ENCODE data around the gene PLA2G5.

PLA2G5 gene

GRCh38 chr1:20068722-20069121 is 1.3 kb upstream of the PLA2G5 start:
- DNase-seq (ENCODE audit: low spot score): no peak

GRCh38 chr1:20070357-20070756 is 363 bp downstream of the PLA2G5 start:
- DNase-seq (ENCODE audit: low spot score): no peak

GRCh38 chr1:20071416-20071815 is 1.4 kb downstream of the PLA2G5 start:
- no peak for DNase-seq (ENCODE audit: low spot score)

DNA sequence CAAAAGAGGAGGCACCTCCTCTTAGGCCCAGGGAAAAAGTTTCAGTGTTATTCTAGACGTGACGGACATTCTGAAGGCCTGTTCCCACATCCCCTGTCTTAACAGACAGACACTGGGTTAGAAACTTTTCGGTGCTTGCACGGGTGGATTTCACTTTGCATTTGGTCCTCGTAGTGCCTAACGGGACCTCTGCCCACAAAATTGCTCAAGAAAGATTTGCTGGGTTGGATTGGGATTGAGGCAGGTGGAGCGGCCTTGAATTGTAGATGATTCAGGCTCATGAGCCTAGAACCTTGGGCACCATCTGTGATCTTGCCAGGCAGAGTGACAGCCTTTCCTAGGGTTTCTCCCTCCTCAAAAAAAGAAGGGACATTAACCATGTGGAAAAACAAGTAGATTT is 2.8 kb downstream of the PLA2G5 start:
- DNase-seq (ENCODE audit: low spot score): no peak

- no peak for DNase-seq (ENCODE audit: low spot score)
Observed at GRCh38 chr1:20073256-20073655, 3.3 kb downstream of the PLA2G5 start.

GRCh38 chr1:20074055-20074724 is 4.2 kb downstream of the PLA2G5 start:
- DNase-seq (ENCODE audit: low spot score): peak; percentile 23

DNA sequence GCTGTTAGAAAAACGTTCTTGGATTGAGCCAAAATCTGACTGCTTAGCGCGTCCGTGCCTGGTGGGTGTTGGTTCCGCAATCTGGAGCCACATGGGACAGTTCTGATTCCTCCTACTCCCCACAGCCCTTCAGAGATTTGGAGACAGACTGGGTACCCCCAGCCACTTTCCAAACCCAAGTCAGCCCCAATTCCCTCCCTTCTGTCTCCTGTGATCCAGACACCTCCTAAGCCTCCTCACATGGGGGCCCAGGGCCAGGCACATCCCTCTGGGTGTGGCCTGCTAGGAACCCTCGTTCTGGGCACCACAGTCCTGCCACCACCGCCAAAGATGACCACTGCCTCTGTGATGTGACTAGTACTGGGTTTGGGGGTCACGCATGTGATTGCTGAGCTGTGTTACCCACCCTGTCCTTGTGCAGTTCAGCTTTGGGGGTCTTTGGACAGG is 4.8 kb downstream of the PLA2G5 start:
- no peak for DNase-seq (ENCODE audit: low spot score)

DNA sequence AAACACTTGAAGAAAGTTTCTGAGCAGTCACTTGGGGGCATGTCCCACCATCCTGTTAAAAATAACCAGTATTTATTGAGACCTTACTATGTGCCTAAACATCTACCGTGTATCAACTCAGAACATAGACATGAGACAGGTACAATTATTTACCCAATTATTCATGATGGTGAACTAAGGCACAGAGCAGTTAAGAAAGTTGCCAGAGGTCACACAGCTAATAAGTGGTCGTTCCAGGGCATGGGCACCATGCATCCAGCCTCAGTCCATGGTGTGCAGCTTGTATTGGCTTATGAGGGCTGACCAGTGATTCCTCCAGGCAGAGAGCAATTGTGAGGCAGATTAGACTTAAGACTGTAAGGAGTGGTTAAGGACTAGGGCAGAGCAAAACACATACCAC is 5.4 kb downstream of the PLA2G5 start:
- DNase-seq (ENCODE audit: low spot score): no peak

- no peak for DNase-seq (ENCODE audit: low spot score)
Observed at GRCh38 chr1:20076223-20076622, 6.2 kb downstream of the PLA2G5 start.

- no peak for DNase-seq (ENCODE audit: low spot score)
Observed at GRCh38 chr1:20076710-20077461, 6.9 kb downstream of the PLA2G5 start.

GRCh38 chr1:20078171-20078651 is 8.2 kb downstream of the PLA2G5 start:
- no peak for DNase-seq (ENCODE audit: low spot score)

DNA sequence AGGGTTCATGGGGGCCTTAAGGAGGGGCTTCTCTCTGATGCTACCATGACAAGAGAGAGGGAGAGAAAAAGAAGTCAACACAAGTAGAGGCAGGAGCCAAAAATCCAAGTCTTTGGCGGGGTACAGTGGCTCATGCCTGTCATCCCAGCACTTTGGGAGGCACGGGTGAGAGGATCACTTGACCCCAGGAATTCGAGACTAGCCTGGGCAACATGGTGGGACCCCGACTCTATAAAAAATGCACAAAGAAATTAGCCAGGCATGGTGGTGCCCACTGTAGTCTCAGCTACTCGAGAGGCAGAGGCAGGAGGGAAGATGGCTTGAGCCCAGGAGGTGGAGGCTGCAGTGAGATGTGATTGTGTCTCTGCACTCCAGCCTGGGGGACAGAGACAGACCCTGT is 8.7 kb downstream of the PLA2G5 start:
- no peak for DNase-seq (ENCODE audit: low spot score)

DNA sequence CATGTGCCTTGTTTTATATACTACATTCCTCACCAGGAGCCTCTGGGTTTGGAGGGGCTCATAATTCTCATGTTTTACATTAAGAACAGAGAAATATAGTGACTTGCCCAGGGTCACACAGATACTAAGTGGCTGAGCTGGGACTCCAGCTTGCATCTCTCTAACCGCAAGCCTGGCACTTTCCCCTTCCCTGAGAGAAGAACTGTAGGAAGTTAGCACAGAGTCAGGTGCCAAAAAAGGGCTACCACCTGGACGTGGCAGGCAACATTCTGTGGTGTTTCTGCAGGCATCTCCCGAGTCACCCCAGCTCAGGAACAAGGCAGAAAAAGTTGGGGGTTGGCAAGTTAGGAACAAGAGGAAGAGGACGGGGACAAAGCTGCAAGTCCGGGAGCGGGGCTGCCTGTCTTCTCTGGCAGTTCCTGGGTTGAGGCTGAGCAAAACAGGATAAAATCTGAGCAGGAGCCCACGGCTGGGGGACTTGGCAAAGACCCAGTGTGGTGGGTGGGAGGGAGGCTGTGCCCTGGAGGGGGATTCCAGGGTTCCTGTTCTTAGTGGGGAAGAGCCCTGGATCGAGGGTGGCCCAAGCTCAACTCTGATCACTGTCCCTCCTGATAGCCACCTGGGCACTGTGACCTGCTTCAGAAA is 9.8 kb downstream of the PLA2G5 start:
- no peak for DNase-seq (ENCODE audit: low spot score)

DNA sequence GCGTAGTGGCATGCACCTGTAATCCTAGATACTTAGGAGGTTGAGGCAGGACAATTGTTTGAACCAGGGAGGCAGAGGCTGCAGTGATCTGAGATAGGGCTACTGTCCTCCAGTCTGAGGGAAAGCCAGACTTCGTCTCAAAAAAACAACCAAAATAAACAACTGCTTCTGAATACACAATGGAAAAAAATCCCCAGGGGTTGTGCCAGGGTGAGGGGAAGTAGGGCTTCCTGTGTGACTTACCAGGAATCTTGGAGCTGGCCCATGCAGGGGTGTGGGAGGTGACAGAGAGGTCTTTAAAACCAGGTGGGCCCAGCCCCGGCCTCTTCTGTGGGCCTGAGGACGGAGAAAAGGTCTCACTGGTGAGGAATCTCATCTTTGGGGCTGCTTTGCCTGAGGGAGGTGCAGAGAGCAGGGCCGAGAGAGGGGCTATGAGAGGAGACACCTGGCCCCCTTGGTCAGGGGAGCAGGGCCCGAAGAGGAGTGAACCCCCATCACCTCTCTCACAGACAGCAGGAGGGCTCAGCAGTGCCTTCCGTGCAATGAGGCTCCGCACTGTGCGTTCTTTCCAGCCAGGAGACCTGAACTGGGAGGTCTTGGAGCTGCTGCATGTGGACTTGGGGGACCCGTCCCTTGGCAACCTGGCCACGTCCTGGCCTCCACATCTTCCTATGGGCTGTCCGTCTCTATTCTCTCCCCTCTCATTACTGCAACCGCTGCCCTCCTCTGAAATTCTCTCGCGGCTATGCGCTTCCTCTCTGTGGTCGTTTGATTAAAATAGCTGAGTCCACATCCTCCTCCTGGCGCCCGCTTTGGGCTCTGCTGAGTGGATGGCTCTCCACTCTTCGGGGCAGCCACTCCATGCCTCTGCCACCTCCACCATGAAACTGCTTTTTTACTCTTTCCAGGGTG is 10.7 kb downstream of the PLA2G5 start:
- DNase-seq (ENCODE audit: low spot score): no peak

DNA sequence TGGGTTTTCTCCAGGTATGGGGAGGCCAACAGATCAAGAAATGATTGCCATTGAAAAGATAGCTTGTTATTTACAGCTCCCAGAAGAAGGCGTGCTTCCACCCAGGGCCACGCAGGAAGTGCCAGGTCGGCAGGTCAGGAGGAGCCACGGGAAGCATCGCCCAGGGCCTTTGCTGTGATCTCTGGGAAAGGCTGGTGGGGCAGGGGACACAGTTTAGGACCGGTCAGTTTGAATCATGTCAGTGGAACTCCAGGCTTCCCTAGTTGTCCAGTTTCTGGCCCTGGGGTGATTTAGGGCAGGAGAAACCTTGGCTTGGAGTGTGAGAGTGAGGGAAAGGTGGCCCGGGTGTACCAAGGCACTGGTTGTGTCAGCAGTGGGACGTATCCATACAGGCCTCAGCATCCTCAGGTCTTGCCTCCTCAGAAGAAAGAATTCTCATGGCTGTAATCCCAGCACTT is 11.4 kb downstream of the PLA2G5 start:
- no peak for DNase-seq (ENCODE audit: low spot score)

DNA sequence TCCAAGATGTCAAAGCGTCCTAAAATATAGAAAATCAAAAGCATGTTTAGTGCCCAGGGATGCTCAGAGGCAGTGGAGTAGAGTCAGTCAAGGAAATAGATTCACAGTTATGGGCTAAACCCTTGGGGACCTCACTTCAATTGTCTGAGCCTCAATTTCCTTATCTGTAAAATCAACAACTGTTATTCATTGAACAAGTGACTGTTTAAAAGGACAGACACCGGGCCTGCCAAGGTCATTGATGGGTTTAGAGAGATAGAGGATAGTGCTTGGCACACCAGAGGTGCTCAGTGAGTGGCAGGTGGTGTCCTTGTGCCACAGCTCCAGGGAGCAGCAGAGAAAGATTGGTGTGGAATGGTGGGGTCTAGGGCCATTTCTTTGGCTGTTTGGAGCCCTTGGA is 12.8 kb downstream of the PLA2G5 start:
- no peak for DNase-seq (ENCODE audit: low spot score)

- DNase-seq (ENCODE audit: low spot score): no peak
Observed at GRCh38 chr1:20083178-20083944, 13.4 kb downstream of the PLA2G5 start.

- DNase-seq (ENCODE audit: low spot score): no peak
Observed at GRCh38 chr1:20086800-20087199, 16.8 kb downstream of the PLA2G5 start.

GRCh38 chr1:20087668-20088067 is 17.7 kb downstream of the PLA2G5 start:
- DNase-seq (ENCODE audit: low spot score): no peak

DNA sequence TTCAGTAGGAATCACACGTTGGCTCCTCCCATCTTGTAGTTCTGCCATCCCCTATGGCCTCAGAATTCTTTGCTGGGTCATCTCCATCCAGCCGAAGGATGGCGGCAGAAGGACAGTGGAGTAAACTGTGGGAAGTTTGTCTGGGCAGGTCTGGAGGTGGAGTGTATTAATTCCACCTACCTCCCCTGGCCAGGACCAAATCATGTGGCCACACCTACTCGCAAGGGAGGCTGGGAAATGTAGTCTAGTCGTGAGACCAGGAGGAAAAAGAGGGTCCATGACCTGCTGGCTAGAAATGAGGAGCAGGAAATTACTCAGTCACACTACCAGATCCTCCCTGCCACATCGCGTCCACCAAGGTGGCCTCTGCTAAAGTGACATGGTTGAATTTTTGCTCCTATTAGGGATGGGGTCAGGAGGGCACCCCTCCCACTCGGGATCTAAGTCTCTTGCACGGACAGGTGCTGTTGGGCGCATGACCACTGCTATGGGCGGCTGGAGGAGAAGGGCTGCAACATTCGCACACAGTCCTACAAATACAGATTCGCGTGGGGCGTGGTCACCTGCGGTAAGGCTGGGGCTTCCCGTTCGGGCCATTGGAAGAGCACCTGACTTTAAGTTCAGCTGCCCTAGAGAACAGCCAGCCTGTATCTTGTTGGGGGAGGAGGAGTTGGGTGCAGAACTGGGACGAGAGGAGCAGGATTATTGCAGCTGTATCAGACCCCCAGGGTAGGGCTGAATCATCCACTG is 19.5 kb downstream of the PLA2G5 start:
- DNase-seq (ENCODE audit: low spot score): no peak
